GM18868 (cell line): ENCODE data around the gene MPRIP.

ENCODE experiments used
- ATAC-seq: cut with Tn5 transposase; IDR thresholded peaks from one replicate; pipeline ENCODE4 v1.9.1; 2021; ENCODE audit warnings: mild to moderate bottlenecking, moderate library complexity; ENCODE audit not compliant: unreplicated experiment

MPRIP gene

GRCh38 chr17:17028878-17029535, 13.2 kb upstream of the MPRIP start:
- ATAC-seq: no peak

GRCh38 chr17:17029938-17030337, 12.3 kb upstream of the MPRIP start:
- ATAC-seq: no peak

GRCh38 chr17:17030515-17031211, 11.6 kb upstream of the MPRIP start:
- ATAC-seq: no peak

- no peak for ATAC-seq
Measured at GRCh38 chr17:17032131-17032692, 10.0 kb upstream of the MPRIP start.

GRCh38 chr17:17033466-17033865, 8.8 kb upstream of the MPRIP start:
- no peak for ATAC-seq

GRCh38 chr17:17034026-17034425, 8.2 kb upstream of the MPRIP start:
- no peak for ATAC-seq

GRCh38 chr17:17034496-17035075, 7.7 kb upstream of the MPRIP start:
- no peak for ATAC-seq

GRCh38 chr17:17035490-17035889, 6.8 kb upstream of the MPRIP start:
- no peak for ATAC-seq

- no peak for ATAC-seq
Measured at GRCh38 chr17:17035920-17036523, 6.2 kb upstream of the MPRIP start.

- peak; percentile 62 for ATAC-seq
Measured at GRCh38 chr17:17036524-17036998, 5.7 kb upstream of the MPRIP start.

GRCh38 chr17:17039911-17040310, 2.3 kb upstream of the MPRIP start:
- ATAC-seq: no peak

- no peak for ATAC-seq
Measured at GRCh38 chr17:17041018-17041521, 1.2 kb upstream of the MPRIP start.

- peak; percentile 92 for ATAC-seq
Measured at GRCh38 chr17:17041571-17042383, 480 bp upstream of the MPRIP start.

- no peak for ATAC-seq
Measured at GRCh38 chr17:17042851-17043460, 699 bp downstream of the MPRIP start.

GRCh38 chr17:17043461-17044271, 1.4 kb downstream of the MPRIP start:
- ATAC-seq: no peak

GRCh38 chr17:17044846-17045561, 2.7 kb downstream of the MPRIP start:
- peak; percentile 39 for ATAC-seq

- ATAC-seq: no peak
Measured at GRCh38 chr17:17048106-17048505, 5.8 kb downstream of the MPRIP start.
